SK-N-SH treated with all-trans-retinoic acid at 6 μM for 48 hours (cell line): Measurements from ENCODE around the gene MANSC4.

Experiments
- ATAC-seq: fragments of 200-7000 bp; cut with Tn5 transposase; 3 replicates; pipeline ENCODE4 v1.9.1; 2020; ENCODE audit warnings: mild to moderate bottlenecking, moderate library complexity
- ARNTL ChIP-seq: fragments of 450-650 bp; formaldehyde crosslinking; IDR thresholded peaks from 2 replicates; pipeline ENCODE4 v1.5.0; 2020; ENCODE audit warnings: low read depth, mild to moderate bottlenecking, moderate library complexity, borderline replicate concordance
- BACH2 ChIP-seq: fragments of 250-450 bp; sonication (Bioruptor Pico); IDR thresholded peaks from 2 replicates; pipeline ENCODE4 v1.9.0; 2021; ENCODE audit warnings: mild to moderate bottlenecking, borderline replicate concordance
- CSDC2 ChIP-seq: fragments of 250-450 bp; sonication (Bioruptor Pico); IDR thresholded peaks from 2 replicates; pipeline ENCODE4 v1.5.0; 2020; ENCODE audit warnings: mild to moderate bottlenecking, moderate library complexity
- ESRRG ChIP-seq: fragments of 250-450 bp; sonication (Bioruptor Pico); IDR thresholded peaks from 2 replicates; pipeline ENCODE4 v1.6.1; 2021; ENCODE audit warnings: mild to moderate bottlenecking
- GLIS3 ChIP-seq: fragments of 250-450 bp; sonication (Bioruptor Pico); IDR thresholded peaks from 2 replicates; pipeline ENCODE4 v1.5.0; 2020; ENCODE audit warnings: mild to moderate bottlenecking, moderate library complexity
- ISL1 ChIP-seq: fragments of 250-450 bp; sonication (Bioruptor Pico); IDR thresholded peaks from 2 replicates; pipeline ENCODE4 v2.1.2; 2022; ENCODE audit warnings: mild to moderate bottlenecking, moderate library complexity
- OSR1 ChIP-seq: fragments of 250-450 bp; sonication (Bioruptor Pico); IDR thresholded peaks from 2 replicates; pipeline ENCODE4 v1.8.0; 2022; ENCODE audit warnings: moderate library complexity, mild to moderate bottlenecking, inconsistent platforms
- PPARA ChIP-seq: fragments of 250-450 bp; sonication (Bioruptor Pico); IDR thresholded peaks from 2 replicates; pipeline ENCODE4 v1.5.0; 2020; ENCODE audit warnings: mild to moderate bottlenecking, borderline replicate concordance
- RARB ChIP-seq: fragments of 250-450 bp; sonication (Bioruptor Pico); IDR thresholded peaks from 2 replicates; pipeline ENCODE4 v1.8.0; 2021; ENCODE audit warnings: mild to moderate bottlenecking, moderate library complexity
- SNAI2 ChIP-seq: fragments of 250-450 bp; sonication (Bioruptor Pico); IDR thresholded peaks from 2 replicates; pipeline ENCODE4 v1.5.0; 2020; ENCODE audit warnings: mild to moderate bottlenecking, moderate library complexity
- TCF4 ChIP-seq: fragments of 250-450 bp; sonication (Bioruptor Pico); IDR thresholded peaks from 2 replicates; pipeline ENCODE4 v1.8.0; 2021; ENCODE audit warnings: mild to moderate bottlenecking, moderate library complexity, borderline replicate concordance
- TOX ChIP-seq: fragments of 250-450 bp; sonication (Bioruptor Pico); IDR thresholded peaks from 2 replicates; pipeline ENCODE4 v1.8.0; 2021; ENCODE audit warnings: mild to moderate bottlenecking, moderate library complexity, borderline replicate concordance
- ZC3H10 ChIP-seq: fragments of 250-450 bp; sonication (Bioruptor Pico); IDR thresholded peaks from 2 replicates; pipeline ENCODE4 v1.5.1; 2021; ENCODE audit warnings: mild to moderate bottlenecking, moderate library complexity
- ZFP3 ChIP-seq: fragments of 250-450 bp; sonication (Bioruptor Pico); IDR thresholded peaks from 2 replicates; pipeline ENCODE4 v1.5.0; 2020; ENCODE audit warnings: mild to moderate bottlenecking, moderate library complexity
- ZFP30 ChIP-seq: fragments of 450-650 bp; formaldehyde crosslinking; IDR thresholded peaks from 2 replicates; pipeline ENCODE4 v1.5.0; 2022; ENCODE audit warnings: mild to moderate bottlenecking, moderate library complexity
- ZNF565 ChIP-seq: fragments of 450-650 bp; formaldehyde crosslinking; conservative IDR thresholded peaks from 2 replicates; pipeline ENCODE4 v1.5.0; 2020; ENCODE audit warnings: low read depth, mild to moderate bottlenecking, moderate library complexity
- ZNF70 ChIP-seq: fragments of 450-650 bp; formaldehyde crosslinking; IDR thresholded peaks from 2 replicates; pipeline ENCODE4 v1.5.0; 2020; ENCODE audit warnings: mild to moderate bottlenecking, moderate library complexity
- ZNF8 ChIP-seq: fragments of 450-650 bp; formaldehyde crosslinking; IDR thresholded peaks from 2 replicates; pipeline ENCODE4 v1.5.0; 2020; ENCODE audit warnings: mild to moderate bottlenecking, moderate library complexity
- TF ChIP-seq, protein P1 (sequence below): fragments of 250-450 bp; sonication (Bioruptor Pico); IDR thresholded peaks from 2 replicates; pipeline ENCODE4 v1.8.0; 2021; ENCODE audit warnings: low read depth, mild to moderate bottlenecking, moderate library complexity, borderline replicate concordance
- TF ChIP-seq, protein P2 (sequence below): fragments of 250-450 bp; sonication (Bioruptor Pico); IDR thresholded peaks from 2 replicates; pipeline ENCODE4 v1.5.1; 2020; ENCODE audit warnings: low read depth, mild to moderate bottlenecking, moderate library complexity
- TF ChIP-seq, protein P3 (sequence below): fragments of 250-450 bp; sonication (Bioruptor Pico); IDR thresholded peaks from 2 replicates; pipeline ENCODE4 v1.8.0; 2020; ENCODE audit warnings: mild to moderate bottlenecking, moderate library complexity, borderline replicate concordance
- TF ChIP-seq, protein P4 (sequence below): fragments of 250-450 bp; sonication (Bioruptor Pico); IDR thresholded peaks from 2 replicates; pipeline ENCODE4 v1.5.0; 2020; ENCODE audit warnings: mild to moderate bottlenecking, moderate library complexity
- TF ChIP-seq, protein P5 (sequence below): fragments of 250-450 bp; sonication (Bioruptor Pico); IDR thresholded peaks from 2 replicates; pipeline ENCODE4 v1.5.1; 2021; ENCODE audit warnings: mild to moderate bottlenecking, moderate library complexity

Gene MANSC4

GRCh38 chr12:27733791-27734190 lies 46.2 kb downstream of the MANSC4 start:
- no peak for ATAC-seq
- TF ChIP-seq PPARA (CRISPR knock-in tag) (no peak), ZC3H10 (CRISPR knock-in tag) (no peak), ESRRG (CRISPR knock-in tag) (no peak), BACH2 (CRISPR knock-in tag) (no peak), ZNF565 (CRISPR knock-in tag) (no peak), ZNF70 (CRISPR knock-in tag) (no peak), ISL1 (CRISPR knock-in tag) (no peak), TCF4 (CRISPR knock-in tag) (no peak), SNAI2 (CRISPR knock-in tag) (no peak), ZFP3 (no peak), RARB (CRISPR knock-in tag) (no peak), ARNTL (CRISPR knock-in tag) (no peak), TOX (no peak)
- TF ChIP-seq, protein P1, sequence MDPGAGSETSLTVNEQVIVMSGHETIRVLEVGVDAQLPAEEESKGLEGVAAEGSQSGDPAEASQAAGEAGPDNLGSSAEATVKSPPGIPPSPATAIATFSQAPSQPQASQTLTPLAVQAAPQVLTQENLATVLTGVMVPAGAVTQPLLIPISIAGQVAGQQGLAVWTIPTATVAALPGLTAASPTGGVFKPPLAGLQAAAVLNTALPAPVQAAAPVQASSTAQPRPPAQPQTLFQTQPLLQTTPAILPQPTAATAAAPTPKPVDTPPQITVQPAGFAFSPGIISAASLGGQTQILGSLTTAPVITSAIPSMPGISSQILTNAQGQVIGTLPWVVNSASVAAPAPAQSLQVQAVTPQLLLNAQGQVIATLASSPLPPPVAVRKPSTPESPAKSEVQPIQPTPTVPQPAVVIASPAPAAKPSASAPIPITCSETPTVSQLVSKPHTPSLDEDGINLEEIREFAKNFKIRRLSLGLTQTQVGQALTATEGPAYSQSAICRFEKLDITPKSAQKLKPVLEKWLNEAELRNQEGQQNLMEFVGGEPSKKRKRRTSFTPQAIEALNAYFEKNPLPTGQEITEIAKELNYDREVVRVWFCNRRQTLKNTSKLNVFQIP (CRISPR knock-in tag), result no peak
- TF ChIP-seq, protein P2, sequence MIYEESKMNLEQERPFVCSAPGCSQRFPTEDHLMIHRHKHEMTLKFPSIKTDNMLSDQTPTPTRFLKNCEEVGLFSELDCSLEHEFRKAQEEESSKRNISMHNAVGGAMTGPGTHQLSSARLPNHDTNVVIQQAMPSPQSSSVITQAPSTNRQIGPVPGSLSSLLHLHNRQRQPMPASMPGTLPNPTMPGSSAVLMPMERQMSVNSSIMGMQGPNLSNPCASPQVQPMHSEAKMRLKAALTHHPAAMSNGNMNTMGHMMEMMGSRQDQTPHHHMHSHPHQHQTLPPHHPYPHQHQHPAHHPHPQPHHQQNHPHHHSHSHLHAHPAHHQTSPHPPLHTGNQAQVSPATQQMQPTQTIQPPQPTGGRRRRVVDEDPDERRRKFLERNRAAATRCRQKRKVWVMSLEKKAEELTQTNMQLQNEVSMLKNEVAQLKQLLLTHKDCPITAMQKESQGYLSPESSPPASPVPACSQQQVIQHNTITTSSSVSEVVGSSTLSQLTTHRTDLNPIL (CRISPR knock-in tag), result no peak
- TF ChIP-seq, protein P3, sequence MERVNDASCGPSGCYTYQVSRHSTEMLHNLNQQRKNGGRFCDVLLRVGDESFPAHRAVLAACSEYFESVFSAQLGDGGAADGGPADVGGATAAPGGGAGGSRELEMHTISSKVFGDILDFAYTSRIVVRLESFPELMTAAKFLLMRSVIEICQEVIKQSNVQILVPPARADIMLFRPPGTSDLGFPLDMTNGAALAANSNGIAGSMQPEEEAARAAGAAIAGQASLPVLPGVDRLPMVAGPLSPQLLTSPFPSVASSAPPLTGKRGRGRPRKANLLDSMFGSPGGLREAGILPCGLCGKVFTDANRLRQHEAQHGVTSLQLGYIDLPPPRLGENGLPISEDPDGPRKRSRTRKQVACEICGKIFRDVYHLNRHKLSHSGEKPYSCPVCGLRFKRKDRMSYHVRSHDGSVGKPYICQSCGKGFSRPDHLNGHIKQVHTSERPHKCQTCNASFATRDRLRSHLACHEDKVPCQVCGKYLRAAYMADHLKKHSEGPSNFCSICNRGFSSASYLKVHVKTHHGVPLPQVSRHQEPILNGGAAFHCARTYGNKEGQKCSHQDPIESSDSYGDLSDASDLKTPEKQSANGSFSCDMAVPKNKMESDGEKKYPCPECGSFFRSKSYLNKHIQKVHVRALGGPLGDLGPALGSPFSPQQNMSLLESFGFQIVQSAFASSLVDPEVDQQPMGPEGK (CRISPR knock-in tag), result no peak

DNA sequence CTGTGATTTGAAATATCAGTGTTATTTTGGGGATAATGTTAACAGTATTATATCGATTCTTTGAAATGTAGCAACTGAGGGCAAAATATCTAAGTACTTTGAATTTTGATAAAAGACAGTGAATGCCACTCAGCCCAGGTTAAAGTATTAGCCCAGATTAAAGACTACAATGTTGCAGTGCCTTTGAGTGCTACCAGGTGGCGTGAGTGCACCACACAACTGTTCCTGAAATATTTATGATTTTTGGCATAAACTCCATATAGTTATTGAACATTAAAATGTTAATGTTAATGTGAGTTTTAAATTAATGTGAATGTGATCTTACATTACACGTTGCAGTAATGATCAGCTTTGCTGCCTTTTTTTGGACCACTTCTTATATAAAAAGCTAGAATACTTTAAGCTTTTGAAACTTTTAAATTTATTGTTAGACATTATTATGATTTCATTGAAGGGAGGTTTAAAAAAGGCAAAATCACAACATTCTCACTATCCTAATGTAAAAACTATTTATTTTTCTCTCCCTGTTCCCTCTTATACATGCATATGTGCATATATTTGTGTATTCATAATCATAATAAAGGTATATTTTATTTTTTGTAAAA lies 46.9 kb downstream of the MANSC4 start:
- TF ChIP-seq TCF4 (CRISPR knock-in tag), result no peak
- TF ChIP-seq, protein P4, sequence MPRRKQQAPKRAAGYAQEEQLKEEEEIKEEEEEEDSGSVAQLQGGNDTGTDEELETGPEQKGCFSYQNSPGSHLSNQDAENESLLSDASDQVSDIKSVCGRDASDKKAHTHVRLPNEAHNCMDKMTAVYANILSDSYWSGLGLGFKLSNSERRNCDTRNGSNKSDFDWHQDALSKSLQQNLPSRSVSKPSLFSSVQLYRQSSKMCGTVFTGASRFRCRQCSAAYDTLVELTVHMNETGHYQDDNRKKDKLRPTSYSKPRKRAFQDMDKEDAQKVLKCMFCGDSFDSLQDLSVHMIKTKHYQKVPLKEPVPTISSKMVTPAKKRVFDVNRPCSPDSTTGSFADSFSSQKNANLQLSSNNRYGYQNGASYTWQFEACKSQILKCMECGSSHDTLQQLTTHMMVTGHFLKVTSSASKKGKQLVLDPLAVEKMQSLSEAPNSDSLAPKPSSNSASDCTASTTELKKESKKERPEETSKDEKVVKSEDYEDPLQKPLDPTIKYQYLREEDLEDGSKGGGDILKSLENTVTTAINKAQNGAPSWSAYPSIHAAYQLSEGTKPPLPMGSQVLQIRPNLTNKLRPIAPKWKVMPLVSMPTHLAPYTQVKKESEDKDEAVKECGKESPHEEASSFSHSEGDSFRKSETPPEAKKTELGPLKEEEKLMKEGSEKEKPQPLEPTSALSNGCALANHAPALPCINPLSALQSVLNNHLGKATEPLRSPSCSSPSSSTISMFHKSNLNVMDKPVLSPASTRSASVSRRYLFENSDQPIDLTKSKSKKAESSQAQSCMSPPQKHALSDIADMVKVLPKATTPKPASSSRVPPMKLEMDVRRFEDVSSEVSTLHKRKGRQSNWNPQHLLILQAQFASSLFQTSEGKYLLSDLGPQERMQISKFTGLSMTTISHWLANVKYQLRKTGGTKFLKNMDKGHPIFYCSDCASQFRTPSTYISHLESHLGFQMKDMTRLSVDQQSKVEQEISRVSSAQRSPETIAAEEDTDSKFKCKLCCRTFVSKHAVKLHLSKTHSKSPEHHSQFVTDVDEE (CRISPR knock-in tag), result no peak
- no peak for TF ChIP-seq PPARA (CRISPR knock-in tag)
- no peak for TF ChIP-seq ZFP3
- no peak for TF ChIP-seq CSDC2 (CRISPR knock-in tag)
- TF ChIP-seq RARB (CRISPR knock-in tag), result no peak
- TF ChIP-seq, protein P5, sequence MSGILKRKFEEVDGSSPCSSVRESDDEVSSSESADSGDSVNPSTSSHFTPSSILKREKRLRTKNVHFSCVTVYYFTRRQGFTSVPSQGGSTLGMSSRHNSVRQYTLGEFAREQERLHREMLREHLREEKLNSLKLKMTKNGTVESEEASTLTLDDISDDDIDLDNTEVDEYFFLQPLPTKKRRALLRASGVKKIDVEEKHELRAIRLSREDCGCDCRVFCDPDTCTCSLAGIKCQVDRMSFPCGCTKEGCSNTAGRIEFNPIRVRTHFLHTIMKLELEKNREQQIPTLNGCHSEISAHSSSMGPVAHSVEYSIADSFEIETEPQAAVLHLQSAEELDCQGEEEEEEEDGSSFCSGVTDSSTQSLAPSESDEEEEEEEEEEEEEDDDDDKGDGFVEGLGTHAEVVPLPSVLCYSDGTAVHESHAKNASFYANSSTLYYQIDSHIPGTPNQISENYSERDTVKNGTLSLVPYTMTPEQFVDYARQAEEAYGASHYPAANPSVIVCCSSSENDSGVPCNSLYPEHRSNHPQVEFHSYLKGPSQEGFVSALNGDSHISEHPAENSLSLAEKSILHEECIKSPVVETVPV (CRISPR knock-in tag), result no peak
- no peak for TF ChIP-seq ZNF565 (CRISPR knock-in tag)
- TF ChIP-seq OSR1 (CRISPR knock-in tag), result no peak
- TF ChIP-seq SNAI2 (CRISPR knock-in tag), result no peak
- TF ChIP-seq TOX, result no peak
- TF ChIP-seq ZNF8, result no peak
- no peak for TF ChIP-seq ZC3H10 (CRISPR knock-in tag)
- no peak for TF ChIP-seq ZFP30 (CRISPR knock-in tag)
- TF ChIP-seq GLIS3 (CRISPR knock-in tag), result no peak
- TF ChIP-seq ARNTL (CRISPR knock-in tag), result no peak
- TF ChIP-seq, protein P3 (CRISPR knock-in tag), result no peak
- TF ChIP-seq BACH2 (CRISPR knock-in tag), result no peak
- TF ChIP-seq, protein P2 (CRISPR knock-in tag), result no peak
- TF ChIP-seq, protein P1 (CRISPR knock-in tag), result no peak
- ATAC-seq, result peak; percentile 72
